Esophagus (tissue), 2 donors: Measurements from ENCODE around the gene GAPDHS. TPM values are rescaled to one million over a fixed set of nuclear protein-coding genes. Genes with fewer than 3 reads are reported as not detected.

Source experiments
- H3K27ac ChIP-seq, 2 donors: one replicate each; pipeline ENCODE4 v1.5.1; 2013; ENCODE audit warnings: low read depth in 2 of 2, mild to moderate bottlenecking in 2 of 2, inconsistent platforms in 1 of 2, low read length in 1 of 2, moderate library complexity in 1 of 2
- H3K27me3 ChIP-seq, 2 donors: one replicate each; pipeline ENCODE4 v1.6.1; 2013; ENCODE audit warnings: low read length in 2 of 2, control low read depth in 1 of 2, mild to moderate bottlenecking in 1 of 2; ENCODE audit not compliant: insufficient read depth in 2 of 2, control insufficient read depth in 1 of 2
- H3K36me3 ChIP-seq, 2 donors: one replicate each; pipeline ENCODE4 v1.6.1; 2013; ENCODE audit warnings: low read length in 1 of 2; ENCODE audit not compliant: control insufficient read depth in 2 of 2, insufficient read depth in 2 of 2
- H3K4me1 ChIP-seq, 2 donors: one replicate each; pipeline ENCODE4 v1.6.1; 2013; ENCODE audit warnings: low read length in 1 of 2; ENCODE audit not compliant: control insufficient read depth in 2 of 2, insufficient read depth in 2 of 2
- H3K4me3 ChIP-seq, 2 donors: one replicate each; pipeline ENCODE4 v1.5.1; 2013; ENCODE audit warnings: low read length in 2 of 2, mild to moderate bottlenecking in 2 of 2, low read depth in 1 of 2, moderate library complexity in 1 of 2
- H3K9me3 ChIP-seq, 2 donors: one replicate each; pipeline ENCODE4 v1.6.1; 2013; ENCODE audit warnings: mild to moderate bottlenecking in 2 of 2, low read depth in 1 of 2, low read length in 1 of 2, moderate library complexity in 1 of 2; ENCODE audit not compliant: control insufficient read depth in 2 of 2, insufficient read depth in 1 of 2
- WGBS, 2 donors: extraction: QIAGEN DNeasy Blood & Tissue Kit; methylation state at CpG; one replicate each; pipeline ENCODE4 v1.1.7; 2013; 5-methylcytosine and 5-hydroxymethylcytosine counted together
- polyA plus RNA-seq, 2 donors: library from polyadenylated mRNA; stranded (reverse); fragments of 200-250 nt; gene quantifications; one replicate each; pipeline ENCODE4 v1.2.3, GENCODE V29; 2013
- donor health status: healthy with polysubstance abuse.
- donor health status: Bipolar disorder and iron deficiency.

The GAPDHS gene
- polyA plus RNA-seq, 2 donors = not detected

DNA sequence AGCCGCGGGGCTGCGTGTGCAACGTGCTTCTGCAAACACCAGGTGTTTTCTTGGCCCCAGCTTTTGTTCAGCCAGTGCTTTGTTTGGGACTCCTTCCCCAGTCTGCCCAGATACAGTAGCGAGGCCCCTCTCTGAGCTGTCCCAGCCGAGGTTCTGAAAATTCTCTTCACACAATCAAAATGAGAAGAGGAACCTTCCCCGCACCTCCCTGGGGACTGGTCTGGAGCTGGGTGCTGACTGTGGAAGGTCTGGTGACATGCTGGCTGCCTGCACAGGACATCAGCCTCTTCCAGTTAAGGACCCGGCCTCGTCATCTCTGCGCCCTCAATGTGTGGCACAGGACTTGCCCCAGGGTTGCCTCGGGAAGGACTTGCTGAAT, 26.0 kb downstream of the GAPDHS start:
- peaks cover 3 to 13% of the 10 kb centered on the region in 2 donors for H3K4me1 ChIP-seq
- no peak overlapping the region for H3K4me3 ChIP-seq
- no peaks in the 10 kb centered on the region for H3K36me3 ChIP-seq
- 49 to 51% methylated on average over 11 of the region's 11 CpGs for WGBS, 2 donors
- no peaks in the 10 kb centered on the region for H3K9me3 ChIP-seq
- H3K27me3 ChIP-seq = peaks cover 0 to 9% of the 10 kb centered on the region in 2 donors
- H3K27ac ChIP-seq = no peak overlapping the region

DNA sequence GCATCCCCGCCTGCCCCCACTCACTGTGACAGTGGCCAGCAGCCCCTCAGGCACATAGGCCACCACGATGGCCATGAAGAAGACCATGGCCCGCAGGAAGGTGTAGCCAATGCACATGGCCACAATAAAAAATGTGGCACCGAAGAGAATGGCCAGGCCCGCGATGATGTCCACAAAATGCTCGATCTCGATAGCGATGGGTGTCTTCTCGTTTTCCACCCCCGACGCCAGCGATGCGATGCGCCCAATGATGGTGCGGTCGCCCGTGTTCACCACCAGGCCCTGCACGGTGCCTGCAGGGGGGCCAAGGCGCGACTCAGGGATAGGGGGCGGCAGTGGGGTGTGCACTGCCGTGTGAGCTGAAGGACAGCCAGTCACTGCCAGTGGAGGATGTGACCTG, 26.5 kb downstream of the GAPDHS start:
- H3K36me3 ChIP-seq = no peaks in the 10 kb centered on the region
- WGBS, 2 donors = 90 to 91% methylated on average over 23 of the region's 23 CpGs
- H3K27ac ChIP-seq = no peak overlapping the region
- H3K27me3 ChIP-seq = peaks cover 0 to 9% of the 10 kb centered on the region in 2 donors
- H3K4me1 ChIP-seq = peaks cover 3 to 13% of the 10 kb centered on the region in 2 donors
- H3K4me3 ChIP-seq = no peak overlapping the region
- no peaks in the 10 kb centered on the region for H3K9me3 ChIP-seq

DNA sequence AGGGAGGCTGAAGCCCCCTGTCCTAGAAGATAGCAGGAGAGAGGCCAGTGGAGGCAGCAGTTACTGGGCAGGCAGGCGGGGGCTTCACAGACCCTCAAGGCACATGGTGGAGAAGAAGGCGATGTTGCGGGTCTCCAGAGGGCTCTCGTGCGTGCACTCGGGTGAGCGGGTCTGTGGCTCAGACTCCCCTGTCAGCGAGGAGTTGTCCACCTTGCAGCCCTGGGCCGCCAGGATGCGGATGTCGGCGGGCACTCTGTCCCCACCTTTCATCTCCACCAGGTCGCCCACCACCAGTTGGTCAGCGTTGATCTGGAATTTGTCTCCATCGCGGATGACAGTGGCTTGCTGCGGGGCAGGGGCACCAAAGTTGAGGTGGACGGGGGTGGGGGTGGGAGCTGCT, 27.0 kb downstream of the GAPDHS start:
- H3K4me3 ChIP-seq = no peak overlapping the region
- no peaks in the 10 kb centered on the region for H3K36me3 ChIP-seq
- peaks cover 0 to 9% of the 10 kb centered on the region in 2 donors for H3K27me3 ChIP-seq
- WGBS, 2 donors = 90 to 92% methylated on average over 18 of the region's 18 CpGs
- no peak overlapping the region for H3K27ac ChIP-seq
- H3K4me1 ChIP-seq = peaks cover 3 to 13% of the 10 kb centered on the region in 2 donors
- no peaks in the 10 kb centered on the region for H3K9me3 ChIP-seq

DNA sequence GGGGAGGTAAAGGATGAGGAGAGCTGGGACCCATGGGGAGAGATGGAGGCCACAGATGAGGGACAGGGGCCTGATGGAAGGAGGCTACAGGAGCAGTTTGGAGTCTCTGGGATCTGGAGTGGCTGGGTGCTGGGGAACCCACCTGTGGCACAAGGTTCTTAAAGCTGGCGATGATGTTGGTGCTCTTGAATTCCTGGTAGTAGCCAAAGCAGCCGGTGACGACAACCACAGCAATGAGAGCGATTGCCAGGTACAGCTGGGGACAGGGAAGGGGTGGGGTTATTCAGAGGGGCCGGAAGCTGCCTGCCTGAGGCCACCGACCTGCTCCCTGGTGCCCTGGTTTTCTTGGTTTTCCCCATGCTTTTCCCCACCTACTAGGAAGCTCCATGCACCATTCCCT, 27.4 kb downstream of the GAPDHS start:
- Histone ChIP-seq H3K27ac (no peak overlapping the region), H3K4me3 (no peak overlapping the region), H3K36me3 (no peaks in the 10 kb centered on the region), H3K27me3 (peaks cover 0 to 9% of the 10 kb centered on the region in 2 donors), H3K9me3 (no peaks in the 10 kb centered on the region), H3K4me1 (peaks cover 3 to 13% of the 10 kb centered on the region in 2 donors)
- WGBS, 2 donors = 58 to 74% methylated on average over 6 of the region's 6 CpGs

DNA sequence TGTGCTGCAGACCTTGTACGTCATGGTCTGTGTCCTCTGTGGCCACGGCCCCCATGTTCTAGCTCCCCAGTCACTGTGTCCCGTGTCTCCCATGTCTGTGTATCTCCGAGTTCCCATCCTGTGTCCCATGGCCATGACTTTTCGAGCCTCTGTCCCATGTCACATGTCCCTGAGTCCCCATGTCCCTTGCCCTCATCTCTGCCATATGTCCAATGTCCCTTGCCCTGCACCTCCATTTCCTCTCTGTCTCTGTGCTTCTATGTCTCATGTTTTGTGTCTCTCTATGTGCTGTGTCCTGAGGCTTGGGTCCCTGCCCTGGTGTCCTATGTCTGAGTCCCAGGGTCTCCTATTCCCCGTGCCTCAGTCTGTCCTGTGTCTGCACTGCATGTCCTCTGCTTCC, 28.2 kb downstream of the GAPDHS start:
- Histone ChIP-seq H3K9me3 (no peaks in the 10 kb centered on the region), H3K4me1 (peaks cover 3 to 13% of the 10 kb centered on the region in 2 donors), H3K36me3 (no peaks in the 10 kb centered on the region), H3K4me3 (no peak overlapping the region), H3K27me3 (peaks cover 0 to 9% of the 10 kb centered on the region in 2 donors), H3K27ac (no peak overlapping the region)
- WGBS, 2 donors = 78 to 80% methylated on average over 6 of the region's 6 CpGs

DNA sequence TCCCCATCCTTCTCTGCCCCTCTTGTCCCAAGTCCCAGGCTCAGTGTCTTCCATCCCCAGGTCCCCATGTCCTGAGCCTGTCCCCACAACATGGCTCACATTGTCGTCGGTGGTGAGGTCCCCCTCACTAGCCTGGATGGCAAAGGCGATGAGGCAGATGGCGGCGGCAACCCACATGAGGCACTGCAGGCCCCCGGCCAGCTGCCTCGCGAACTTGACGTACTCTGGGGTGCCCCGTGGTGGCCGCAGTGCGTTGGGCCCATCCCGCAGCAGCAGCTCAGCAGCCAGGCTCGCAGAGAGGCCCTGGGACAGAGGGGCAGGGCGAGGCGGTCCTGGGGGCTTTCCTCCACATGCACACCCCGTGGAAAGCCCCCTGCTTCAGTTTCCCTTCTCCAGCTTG, 29.1 kb downstream of the GAPDHS start:
- H3K27ac ChIP-seq = no peak overlapping the region
- peaks cover 3 to 13% of the 10 kb centered on the region in 2 donors for H3K4me1 ChIP-seq
- H3K27me3 ChIP-seq = peaks cover 0 to 9% of the 10 kb centered on the region in 2 donors
- H3K9me3 ChIP-seq = no peaks in the 10 kb centered on the region
- no peak overlapping the region for H3K4me3 ChIP-seq
- no peaks in the 10 kb centered on the region for H3K36me3 ChIP-seq
- 65 to 66% methylated on average over 14 to 17 of the region's 17 CpGs for WGBS, 2 donors

DNA sequence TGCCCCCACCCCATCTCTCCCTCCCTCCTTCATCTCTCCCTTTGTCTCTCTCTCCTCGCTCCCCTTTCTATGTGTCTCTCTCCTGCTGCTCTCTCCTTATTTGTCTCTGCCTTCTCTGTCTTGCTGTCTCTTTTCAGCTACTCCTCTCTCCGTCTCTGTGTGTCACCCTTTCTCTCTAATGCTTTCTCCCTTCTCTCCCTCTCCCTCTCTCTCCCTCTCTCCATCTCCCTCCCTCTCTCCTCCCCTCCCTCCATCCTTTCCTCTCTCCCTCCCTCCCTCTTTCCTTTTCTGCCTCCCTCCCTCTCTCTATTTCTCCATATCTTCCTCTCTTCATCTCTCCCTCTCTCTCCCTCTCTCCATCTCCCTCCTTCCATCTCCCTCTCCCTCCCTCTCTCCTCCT, 29.5 kb downstream of the GAPDHS start:
- H3K27ac ChIP-seq = no peak overlapping the region
- H3K9me3 ChIP-seq = no peaks in the 10 kb centered on the region
- peaks cover 3 to 13% of the 10 kb centered on the region in 2 donors for H3K4me1 ChIP-seq
- H3K27me3 ChIP-seq = peaks cover 0 to 9% of the 10 kb centered on the region in 2 donors
- 59 to 63% methylated on average over 2 of the region's 2 CpGs for WGBS, 2 donors
- no peaks in the 10 kb centered on the region for H3K36me3 ChIP-seq
- no peak overlapping the region for H3K4me3 ChIP-seq

DNA sequence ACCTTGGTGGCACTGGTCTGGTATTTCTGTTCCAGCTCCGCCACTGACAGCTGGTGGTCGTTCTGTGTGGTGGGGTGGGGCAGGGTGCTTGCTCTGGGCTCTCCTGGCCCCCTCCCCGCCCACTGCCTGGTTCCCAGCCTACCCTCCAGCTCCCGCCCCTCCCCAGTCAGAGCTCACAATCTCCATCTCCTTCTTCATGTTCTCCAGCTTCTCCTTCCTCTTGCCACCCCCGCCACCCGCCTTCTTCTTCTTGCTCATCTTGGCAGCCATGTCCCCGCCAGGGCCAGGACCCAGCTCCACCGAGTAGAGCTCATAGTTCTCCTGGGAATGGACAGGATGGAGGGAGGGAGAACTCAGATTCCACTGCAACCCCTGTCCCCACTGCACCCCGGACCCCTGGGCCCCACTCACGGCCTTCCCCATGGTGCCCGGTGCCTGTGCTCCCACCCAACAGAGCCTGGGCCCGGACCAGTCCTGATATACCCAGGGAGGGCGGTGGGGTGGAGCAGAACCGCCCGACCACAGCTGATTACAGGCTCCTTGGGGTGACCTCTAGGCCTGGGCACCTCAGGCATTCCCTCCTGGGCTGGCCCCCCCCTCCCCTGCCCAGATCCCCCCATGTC, 30.1 kb downstream of the GAPDHS start, which contains the start of gene ATP4A:
Gene ATP4A, minus strand, starts transcription at position 452 of the 623 bp plus-strand sequence. Its CDS starts 29 bp downstream, at position 423.
- Histone ChIP-seq H3K36me3 (no peaks in the 10 kb centered on the region), H3K4me3 (no peak within 1 kb of the TSS), H3K27me3 (peaks cover 0 to 6% of the 10 kb centered on the region in 2 donors), H3K9me3 (no peaks in the 10 kb centered on the region), H3K4me1 (peaks cover 0 to 7% of the 10 kb centered on the region in 2 donors), H3K27ac (no peak within 1 kb of the TSS)
- 69 to 70% methylated on average over 15 of the region's 15 CpGs for WGBS, 2 donors

DNA sequence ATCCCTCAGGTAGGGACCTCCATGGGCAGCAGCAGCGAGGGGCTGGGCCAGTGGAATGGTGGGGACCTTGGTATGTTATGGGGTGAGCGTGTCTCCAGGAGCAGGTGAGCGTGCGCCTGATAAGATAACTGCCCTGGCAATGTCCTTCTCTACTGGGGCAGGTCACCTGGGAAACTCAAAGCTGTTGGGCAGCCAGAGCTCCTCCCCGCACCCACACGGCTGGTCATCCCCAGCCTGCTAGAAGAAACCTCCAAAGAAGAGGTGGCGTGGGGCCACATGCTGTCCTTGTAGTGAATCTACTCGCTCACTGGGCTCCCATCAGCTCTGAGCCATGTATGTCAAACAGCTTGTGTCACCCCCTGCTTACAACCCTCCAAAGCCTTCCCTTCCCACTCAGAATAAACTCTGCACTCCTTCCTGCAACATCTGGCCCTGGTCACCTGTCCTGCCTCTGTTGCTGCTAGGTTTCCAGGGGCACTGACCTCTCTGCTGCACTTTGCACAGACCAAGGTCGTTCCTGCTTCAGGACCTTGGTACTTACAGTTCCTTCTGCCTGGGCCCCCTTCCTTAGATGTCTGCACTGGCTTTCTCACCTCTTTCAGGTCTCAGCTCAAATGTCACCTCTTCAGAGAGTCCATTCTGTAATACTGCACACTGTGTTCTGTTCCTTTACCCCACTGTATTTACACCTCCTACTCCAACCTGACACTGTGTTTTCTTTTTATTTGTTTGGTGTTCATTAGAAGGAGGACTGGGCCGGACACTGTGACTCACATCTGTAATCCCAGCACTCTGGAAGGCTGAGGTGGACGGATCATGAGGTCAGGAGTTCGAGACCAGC, 32.0 kb downstream of the GAPDHS start:
- no peaks in the 10 kb centered on the region for H3K4me1 ChIP-seq
- no peaks in the 10 kb centered on the region for H3K27me3 ChIP-seq
- H3K4me3 ChIP-seq = no peak overlapping the region
- H3K27ac ChIP-seq = no peak overlapping the region
- H3K9me3 ChIP-seq = no peaks in the 10 kb centered on the region
- 63 to 74% methylated on average over 12 of the region's 12 CpGs for WGBS, 2 donors
- H3K36me3 ChIP-seq = no peaks in the 10 kb centered on the region
